CD14-positive monocyte (primary cell): ENCODE results near the gene SNX21. TPM values are rescaled to one million over a fixed set of nuclear protein-coding genes. Genes with fewer than 3 reads are reported as not detected.
A peak's percentile ranks its signal among the peaks of the same experiment; 100 is the strongest.

Experiments used
- DNase-seq, 3 donors: peaks; one replicate each; pipeline ENCODE4 v3.0.0-alpha.2; 2011 to 2022
- H2AFZ ChIP-seq: 2 replicates; pipeline ENCODE4 v1.6.0; 2012; ENCODE audit warnings: mild to moderate bottlenecking, low read depth, low read length, inconsistent platforms; ENCODE audit not compliant: insufficient read depth, poor library complexity, severe bottlenecking
- H3K27ac ChIP-seq, 2 donors: 1 replicate in 1 of 2; 2 replicates in 1 of 2; pipeline ENCODE4 v1.5.1; 2012 to 2013; ENCODE audit warnings: low read length in 2 of 2, control low read depth in 1 of 2, inconsistent platforms in 1 of 2, low read depth in 1 of 2, mild to moderate bottlenecking in 1 of 2
- H3K27me3 ChIP-seq, 2 donors: one replicate each; pipeline versions ENCODE4 v1.6.0 to v1.6.1; 2011 to 2013; ENCODE audit warnings: low read length in 2 of 2; ENCODE audit not compliant: control insufficient read depth in 2 of 2, insufficient read depth in 2 of 2
- H3K36me3 ChIP-seq, 2 donors: replicated peaks in 1 of 2; 1 replicate in 1 of 2; 2 replicates in 1 of 2; pipeline versions ENCODE4 v1.5.1 to v1.6.1; 2012 to 2013; ENCODE audit warnings: low read length in 2 of 2, control low read depth in 1 of 2, inconsistent platforms in 1 of 2, mild to moderate bottlenecking in 1 of 2; ENCODE audit not compliant: insufficient read depth in 2 of 2, control insufficient read depth in 1 of 2
- H3K4me1 ChIP-seq, 2 donors: 1 replicate in 1 of 2; 2 replicates in 1 of 2; pipeline versions ENCODE4 v1.5.1 to v1.6.1; 2012 to 2013; ENCODE audit warnings: low read length in 2 of 2, control low read depth in 1 of 2, inconsistent platforms in 1 of 2, mild to moderate bottlenecking in 1 of 2, moderate library complexity in 1 of 2; ENCODE audit not compliant: insufficient read depth in 2 of 2, control insufficient read depth in 1 of 2
- H3K4me2 ChIP-seq: replicated peaks from 2 replicates; pipeline ENCODE3; 2012; ENCODE audit warnings: low read length, moderate library complexity, mild to moderate bottlenecking; ENCODE audit not compliant: poor library complexity, severe bottlenecking; ENCODE audit errors: extremely low read depth
- H3K4me3 ChIP-seq, 3 experiments: fragments of 200-600 bp in 1 of 3; sonication (generic) in 1 of 3; replicated peaks in 1 of 3; 1 replicate in 2 of 3; 2 replicates in 1 of 3; pipeline ENCODE4 v1.5.1; 2011 to 2013; ENCODE audit warnings: low read length in 3 of 3, mild to moderate bottlenecking in 3 of 3, control low read depth in 2 of 3, low read depth in 2 of 3, inconsistent platforms in 1 of 3, moderate library complexity in 1 of 3
- H3K79me2 ChIP-seq: 2 replicates; pipeline ENCODE4 v1.6.0; 2012; ENCODE audit warnings: mild to moderate bottlenecking, control low read depth, inconsistent platforms, low read length, moderate library complexity; ENCODE audit not compliant: insufficient read depth
- H3K9ac ChIP-seq: 2 replicates; pipeline ENCODE4 v1.6.0; 2017; ENCODE audit warnings: low read length, mild to moderate bottlenecking; ENCODE audit not compliant: insufficient read depth, poor library complexity, severe bottlenecking
- H3K9me3 ChIP-seq, 2 donors: replicated peaks in 1 of 2; 1 replicate in 1 of 2; 2 replicates in 1 of 2; pipeline versions ENCODE4 v1.5.1 to v1.6.1; 2012 to 2013; ENCODE audit warnings: low read length in 2 of 2, control low read depth in 1 of 2; ENCODE audit not compliant: control insufficient read depth in 1 of 2, insufficient read depth in 1 of 2
- H4K20me1 ChIP-seq: 2 replicates; pipeline ENCODE4 v1.6.0; 2012; ENCODE audit warnings: mild to moderate bottlenecking, low read length, control low read depth, moderate library complexity; ENCODE audit not compliant: insufficient read depth
- H3K27ac Mint-ChIP-seq, 7 donors: one replicate each; pipeline ENCODE4 v1.8.0; 2020; ENCODE audit warnings: mild to moderate bottlenecking in 7 of 7, mixed read lengths in 7 of 7, moderate library complexity in 6 of 7, inconsistent platforms in 2 of 7
- H3K27me3 Mint-ChIP-seq, 3 donors: one replicate each; pipeline ENCODE4 v1.8.0; 2021 to 2022; ENCODE audit warnings: low read depth in 3 of 3, mild to moderate bottlenecking in 3 of 3, mixed read lengths in 3 of 3, moderate library complexity in 3 of 3, inconsistent platforms in 1 of 3
- H3K36me3 Mint-ChIP-seq, 2 donors: one replicate each; pipeline ENCODE4 v1.8.0; 2020; ENCODE audit warnings: mixed read lengths in 2 of 2, inconsistent platforms in 1 of 2, mild to moderate bottlenecking in 1 of 2
- H3K4me1 Mint-ChIP-seq: one replicate; pipeline ENCODE4 v1.8.0; 2020; ENCODE audit warnings: mild to moderate bottlenecking, mixed read lengths
- H3K4me3 Mint-ChIP-seq, 2 donors: one replicate each; pipeline ENCODE4 v1.8.0; 2020; ENCODE audit warnings: mild to moderate bottlenecking in 2 of 2, mixed read lengths in 2 of 2, moderate library complexity in 1 of 2
- H3K9me3 Mint-ChIP-seq, 7 donors: one replicate each; pipeline ENCODE4 v1.8.0; 2020 to 2022; ENCODE audit warnings: mixed read lengths in 7 of 7, mild to moderate bottlenecking in 6 of 7, moderate library complexity in 6 of 7, inconsistent platforms in 2 of 7
- CTCF ChIP-seq: fragments of 200-600 bp; IDR thresholded peaks from one replicate; pipeline ENCODE4 v1.8.0; 2022; ENCODE audit warnings: antibody characterized with exemption, mild to moderate bottlenecking
- WGBS: methylation state at CpG from one replicate; pipeline ENCODE4 v1.1.5; 2013; ENCODE audit warnings: missing lambda C conversion rate; ENCODE audit not compliant: insufficient coverage; 5-methylcytosine and 5-hydroxymethylcytosine counted together
- intact Hi-C, 2 donors: fragments of 100-400 bp; cut with micrococcal nuclease; formaldehyde crosslinking; loops; one replicate each; pipeline versions ENCODE4 v1.15.0 to v1.15.1; 2023
- polyA plus RNA-seq, 3 donors: library from polyadenylated mRNA; depleted of rRNA in 1 of 3; unstranded in 2 of 3; stranded (reverse) in 1 of 3; fragments of 300-500 nt in 2 of 3; fragments of >200 nt in 1 of 3; fragmentation: Illumina TruSeq in 2 of 3; gene quantifications; 1 replicate in 2 of 3; 2 replicates in 1 of 3; pipeline ENCODE4 v1.2.3, GENCODE V29; 2012 to 2021

SNX21 gene
- polyA plus RNA-seq, 3 donors: 11.2 to 16.9 (median 12.7) TPM

GRCh38 chr20:45892049-45892825 lies 58.6 kb downstream of the SNX21 start:
- Histone ChIP-seq H4K20me1 (peaks cover 27% of the 10 kb centered on the region), H3K4me3 (peak overlapping the region; percentile 62 to 95 (median 72)), H3K27me3 (no peaks in the 10 kb centered on the region), H3K9ac (peak overlapping the region; percentile 78), H3K4me2 (peak overlapping the region; percentile 99), H3K4me1 (peaks cover 36 to 46% of the 10 kb centered on the region in 2 donors), H2AFZ (peak overlapping the region; percentile 92), H3K9me3 (no peaks in the 10 kb centered on the region), H3K79me2 (peaks cover 46% of the 10 kb centered on the region), H3K36me3 (peaks cover 34 to 49% of the 10 kb centered on the region in 2 donors), H3K27ac (peak overlapping the region; percentile 59 to 87)
- Mint-ChIP-seq H3K4me3 (peak overlapping the region; percentile 91 to 93), H3K36me3 (peaks cover 41 to 48% of the 10 kb centered on the region in 2 donors), H3K27me3 (no peaks in the 10 kb centered on the region), H3K27ac (peak overlapping the region; percentile 84 to 96 (median 90)), H3K9me3 (peaks cover 0 to 2% (median 0%) of the 10 kb centered on the region in 7 donors), H3K4me1 (peaks cover 33% of the 10 kb centered on the region)
- intact Hi-C loops: loop anchor here (2.0 to 5.0 kb wide), 2 partner anchors 19 to 35 kb away; partner anchors contain the start of genes ACOT8 (in 1 of the 2) and ZSWIM3 (in 1 of the 2)
- 47% methylated on average over 3 of the region's 9 CpGs for WGBS
- no peak for TF ChIP-seq CTCF
- DNase-seq: peak; percentile 41 to 66 (median 58)

Other genes with a start within 250 kb of the SNX21 start
- gene WFDC10A, start 204.1 kb upstream of the SNX21 start, polyA plus RNA-seq: not detected
- not detected for gene WFDC9, start 202.5 kb upstream of the SNX21 start, polyA plus RNA-seq
- gene WFDC11, start 163.6 kb upstream of the SNX21 start, polyA plus RNA-seq: not detected
- not detected for gene WFDC13, start 131.8 kb upstream of the SNX21 start, polyA plus RNA-seq
- gene WFDC10B, start 128.8 kb upstream of the SNX21 start, polyA plus RNA-seq: not detected
- not detected for gene SPINT4, start 111.5 kb upstream of the SNX21 start, polyA plus RNA-seq
- gene WFDC3, start 41.9 kb upstream of the SNX21 start, polyA plus RNA-seq: under 1 TPM in 2 of 3 donors, not detected in 1; 0.12 to 0.73 TPM
- gene DNTTIP1, start 41.8 kb upstream of the SNX21 start, polyA plus RNA-seq: 100 to 1,000 TPM in 2 of 3 donors, 10 to 100 TPM in 1; 68.5 to 158 (median 144) TPM
- gene UBE2C, start 21.2 kb upstream of the SNX21 start, polyA plus RNA-seq: under 1 TPM in 2 of 3 donors, not detected in 1; 0.15 to 0.58 TPM
- gene TNNC2, start 6.5 kb upstream of the SNX21 start, polyA plus RNA-seq: 1 to 10 TPM in 2 of 3 donors, under 1 TPM in 1; 0.71 to 1.2 (median 1.0) TPM
- 10 to 100 TPM; 40.9 to 52.4 (median 44.6) TPM for gene ACOT8, start 23.6 kb downstream of the SNX21 start, polyA plus RNA-seq
- 1 to 10 TPM in 1 of 3 donors, under 1 TPM in 2; 0.29 to 1.5 (median 0.64) TPM for gene ZSWIM3, start 23.8 kb downstream of the SNX21 start, polyA plus RNA-seq
- 1 to 10 TPM; 2.5 to 2.6 (median 2.5) TPM for gene ZSWIM1, start 47.4 kb downstream of the SNX21 start, polyA plus RNA-seq
- gene SPATA25, start 53.8 kb downstream of the SNX21 start, polyA plus RNA-seq: under 1 TPM in 1 of 3 donors, not detected in 2; 0.76 TPM
- 1 to 10 TPM in 1 of 3 donors, under 1 TPM in 1, not detected in 1; 0.14 to 1.1 TPM for gene NEURL2, start 57.4 kb downstream of the SNX21 start, polyA plus RNA-seq
- gene CTSA, start 57.5 kb downstream of the SNX21 start, polyA plus RNA-seq: 100 to 1,000 TPM; 279 to 489 (median 366) TPM
- gene PLTP, start 78.4 kb downstream of the SNX21 start, polyA plus RNA-seq: 1 to 10 TPM; 1.6 to 3.0 (median 2.9) TPM
- gene PCIF1, start 100.9 kb downstream of the SNX21 start, polyA plus RNA-seq: 10 to 100 TPM; 41.0 to 54.9 (median 50.4) TPM
- gene ZNF335, start 138.4 kb downstream of the SNX21 start, polyA plus RNA-seq: 10 to 100 TPM in 1 of 3 donors, 1 to 10 TPM in 2; 2.7 to 39.6 (median 3.1) TPM
- 1 to 10 TPM in 2 of 3 donors, under 1 TPM in 1; 0.88 to 4.3 (median 1.6) TPM for gene MMP9, start 175.1 kb downstream of the SNX21 start, polyA plus RNA-seq
- not detected for gene SLC12A5, start 195.4 kb downstream of the SNX21 start, polyA plus RNA-seq